A549 (cell line): ENCODE results near the gene ARIH2. TPM values are rescaled to one million over a fixed set of nuclear protein-coding genes. Genes with fewer than 3 reads are reported as not detected.

ENCODE experiments used
- ATAC-seq, 2 experiments: fragments of 200-7000 bp in 1 of 2; fragments of >200 bp in 1 of 2; cut with Nextera tagmentation in 1 of 2; cut with Tn5 transposase in 1 of 2; 3 replicates each; pipeline versions ENCODE4 v1.8.0 to v1.9.1; 2018 to 2020; ENCODE audit warnings: mild to moderate bottlenecking in 1 of 2, moderate library complexity in 1 of 2
- CTCF ChIA-PET: fragments of 300-600 bp; sonication (Branson Sonifier 250); formaldehyde crosslinking; extraction: SDS; loops from one replicate; lab custom pipeline; 2021; ENCODE audit warnings: antibody characterized with exemption, inconsistent platforms; lab: Yijun Ruan, JAX
- POLR2A ChIA-PET: fragments of 350-600 bp; formaldehyde crosslinking; extraction: SDS; loops from one replicate; lab custom pipeline; 2021; ENCODE audit warnings: antibody characterized with exemption, inconsistent platforms; lab: Yijun Ruan, JAX
- DNase-seq, 2 experiments: peaks; one replicate each; pipeline versions ENCODE4 v3.0.0 to v3.0.0-alpha.2; 2011 to 2016; ENCODE audit warnings: low read depth in 1 of 2, low spot score in 1 of 2
- FAIRE-seq: peaks from 2 replicates; lab custom pipeline; 2011; peaks lifted over from hg19 to GRCh38; lab: Jason Lieb, UNC
- H3K27ac ChIP-seq, 2 experiments: fragments of >200 bp; sonication (Bioruptor Twin); formaldehyde crosslinking; 3 replicates each; pipeline ENCODE4 v1.5.1; 2016 to 2017
- H3K4me1 ChIP-seq: fragments of >200 bp; sonication (Bioruptor Twin); formaldehyde crosslinking; 3 replicates; pipeline ENCODE4 v1.6.1; 2016
- H3K4me2 ChIP-seq: fragments of >200 bp; sonication (Bioruptor Twin); formaldehyde crosslinking; 3 replicates; pipeline ENCODE4 v1.6.1; 2016
- H3K4me3 ChIP-seq: fragments of >200 bp; sonication (Bioruptor Twin); formaldehyde crosslinking; 3 replicates; pipeline ENCODE4 v1.5.1; 2016
- H3K9me3 ChIP-seq: fragments of >200 bp; sonication (Bioruptor Twin); formaldehyde crosslinking; 3 replicates; pipeline ENCODE4 v1.6.1; 2016
- BCL3 ChIP-seq: fragments of >200 bp; sonication (Bioruptor Twin); formaldehyde crosslinking; IDR thresholded peaks from 3 replicates; pipeline ENCODE4 v1.6.1; 2016
- CBX8 ChIP-seq: fragments of 200-600 bp; sonication (generic); IDR thresholded peaks from 2 replicates; pipeline ENCODE4 v1.6.1; 2016
- CEBPB ChIP-seq, 2 experiments: fragments of >200 bp in 1 of 2; sonication (Bioruptor Twin) in 1 of 2; formaldehyde crosslinking in 1 of 2; IDR thresholded peaks; 2 replicates each; pipeline ENCODE4 v1.6.1; 2012 to 2016
- CHD2 ChIP-seq: fragments of 150-350 bp; IDR thresholded peaks from 2 replicates; pipeline ENCODE4 v1.6.1; 2014; ENCODE audit warnings: low read length; ENCODE audit not compliant: partially characterized antibody
- CHD4 ChIP-seq: fragments of 200-600 bp; sonication (generic); IDR thresholded peaks from 2 replicates; pipeline ENCODE4 v1.6.1; 2016; ENCODE audit warnings: antibody characterized with exemption, mild to moderate bottlenecking, borderline replicate concordance
- CTCF ChIP-seq: fragments of >200 bp; sonication (Bioruptor Twin); formaldehyde crosslinking; IDR thresholded peaks from 3 replicates; pipeline ENCODE4 v1.5.1; 2016
- ELK1 ChIP-seq: fragments of 150-350 bp; IDR thresholded peaks from 2 replicates; pipeline ENCODE4 v1.6.1; 2014; ENCODE audit warnings: low read depth, mild to moderate bottlenecking, low read length
- EP300 ChIP-seq, 2 experiments: fragments of >200 bp; sonication (Bioruptor Twin); formaldehyde crosslinking; IDR thresholded peaks; 2 replicates in 1 of 2; 3 replicates in 1 of 2; pipeline ENCODE4 v1.6.1; 2016 to 2017
- FOSL2 ChIP-seq, 2 experiments: fragments of 450-650 bp in 1 of 2; fragments of >200 bp in 1 of 2; sonication (Bioruptor Twin) in 1 of 2; formaldehyde crosslinking; IDR thresholded peaks; 2 replicates each; pipeline versions ENCODE4 v1.5.0 to v1.6.1; 2016 to 2020; ENCODE audit warnings: mild to moderate bottlenecking in 1 of 2, moderate library complexity in 1 of 2
- FOXS1 ChIP-seq: fragments of 250-450 bp; sonication (Bioruptor Pico); IDR thresholded peaks from 2 replicates; pipeline ENCODE4 v1.5.0; 2020; ENCODE audit warnings: mild to moderate bottlenecking, moderate library complexity
- GATA3 ChIP-seq: IDR thresholded peaks from 2 replicates; pipeline ENCODE4 v1.6.1; 2012; ENCODE audit warnings: borderline replicate concordance
- HES2 ChIP-seq: fragments of >200 bp; sonication (Bioruptor Twin); formaldehyde crosslinking; IDR thresholded peaks from 2 replicates; pipeline ENCODE4 v1.6.1; 2016
- HEYL ChIP-seq: fragments of 250-450 bp; sonication (Bioruptor Pico); IDR thresholded peaks from 2 replicates; pipeline ENCODE4 v1.8.0; 2021; ENCODE audit warnings: mild to moderate bottlenecking, moderate library complexity
- HOXB13 ChIP-seq: fragments of 250-450 bp; sonication (Bioruptor Pico); IDR thresholded peaks from 2 replicates; pipeline ENCODE4 v1.5.0; 2020; ENCODE audit warnings: low read depth, mild to moderate bottlenecking, moderate library complexity
- KDM1A ChIP-seq: fragments of 200-600 bp; sonication (generic); IDR thresholded peaks from 2 replicates; pipeline ENCODE4 v1.6.1; 2016; ENCODE audit warnings: low read depth, mild to moderate bottlenecking
- KDM5A ChIP-seq: fragments of 200-600 bp; sonication (generic); IDR thresholded peaks from 2 replicates; pipeline ENCODE4 v1.6.1; 2016; ENCODE audit warnings: antibody characterized with exemption, mild to moderate bottlenecking
- MAFK ChIP-seq: fragments of 450-650 bp; IDR thresholded peaks from 2 replicates; pipeline ENCODE4 v1.6.1; 2014; ENCODE audit not compliant: partially characterized antibody
- MAX ChIP-seq: IDR thresholded peaks from 2 replicates; pipeline ENCODE4 v1.6.1; 2012
- PBX3 ChIP-seq: IDR thresholded peaks from 2 replicates; pipeline ENCODE4 v1.6.1; 2012
- PHF8 ChIP-seq: fragments of 200-600 bp; sonication (generic); IDR thresholded peaks from 2 replicates; pipeline ENCODE4 v1.6.1; 2016; ENCODE audit warnings: low read depth, mild to moderate bottlenecking, antibody characterized with exemption, moderate library complexity, borderline replicate concordance
- RCOR1 ChIP-seq: fragments of 150-350 bp; IDR thresholded peaks from 2 replicates; pipeline ENCODE4 v1.6.1; 2014; ENCODE audit warnings: antibody characterized with exemption, low read length, low read depth
- RNF2 ChIP-seq: fragments of 200-600 bp; sonication (generic); IDR thresholded peaks from 2 replicates; pipeline ENCODE4 v1.6.1; 2016; ENCODE audit warnings: low read depth, mild to moderate bottlenecking, antibody characterized with exemption, moderate library complexity, borderline replicate concordance
- SMC3 ChIP-seq: fragments of >200 bp; sonication (Bioruptor Twin); formaldehyde crosslinking; IDR thresholded peaks from 3 replicates; pipeline ENCODE4 v1.6.1; 2018; ENCODE audit warnings: inconsistent platforms
- TFCP2L1 ChIP-seq: fragments of 250-450 bp; sonication (Bioruptor Pico); IDR thresholded peaks from 2 replicates; pipeline ENCODE4 v1.5.0; 2021; ENCODE audit warnings: mild to moderate bottlenecking
- TP53 ChIP-seq: fragments of 250-450 bp; sonication (Bioruptor Pico); IDR thresholded peaks from 2 replicates; pipeline ENCODE4 v1.5.0; 2021; ENCODE audit warnings: mild to moderate bottlenecking, moderate library complexity
- ZFP36 ChIP-seq: fragments of 450-650 bp; IDR thresholded peaks from 2 replicates; pipeline ENCODE4 v1.6.1; 2014; ENCODE audit warnings: borderline replicate concordance; ENCODE audit not compliant: partially characterized antibody
- ZNF302 ChIP-seq: fragments of 250-450 bp; sonication (Bioruptor Pico); IDR thresholded peaks from 2 replicates; pipeline ENCODE4 v1.9.0; 2021; ENCODE audit warnings: inconsistent platforms, mild to moderate bottlenecking, moderate library complexity
- ZSCAN20 ChIP-seq: fragments of 250-450 bp; sonication (Bioruptor Pico); IDR thresholded peaks from 2 replicates; pipeline ENCODE4 v1.8.0; 2022; ENCODE audit warnings: mild to moderate bottlenecking, moderate library complexity
- WGBS: methylation state at CpG from one replicate; pipeline ENCODE4 v1.1.6; 2017; ENCODE audit errors: missing lambda C conversion rate; 5-methylcytosine and 5-hydroxymethylcytosine counted together
- polyA plus RNA-seq, 4 experiments: library from polyadenylated mRNA; depleted of rRNA in 3 of 4; stranded (reverse); fragments of >200 nt; fragmentation: RNase III in 1 of 4; extraction: RNeasy Plus Mini Kit Qiagen cat#74134 plus additional on column Dnase treatment in 1 of 4; gene quantifications; 2 replicates in 3 of 4; 3 replicates in 1 of 4; pipeline ENCODE4 v1.2.3, GENCODE V29; 2011 to 2017

ARIH2 gene
- polyA plus RNA-seq, 2 of the 4 experiments (the other 2 are of a cell fraction), result 52.4 to 88.8 TPM

- ATAC-seq (no peak), FAIRE-seq (no peak), DNase-seq (no peak)
- no peak overlapping the region for H3K4me3 ChIP-seq
- ChIA-PET POLR2A (interaction anchor here (2.1 kb wide), 1 partner anchor 10 kb away, joined by 8 read pairs; the partner anchor contains the start of gene WDR6), CTCF (interaction anchor here (0.6 to 30.1 kb wide), 5 partner anchors 6 to 166 kb away, joined by 3 to 385 read pairs (median 4); partner anchors contain the start of genes DALRD3, NDUFAF3, P4HTM and WDR6)
- TF ChIP-seq HES2, result no peak
- no peak for TF ChIP-seq GATA3
- no peak for TF ChIP-seq CHD2
- TF ChIP-seq ZFP36, result no peak
- no peak for TF ChIP-seq MAFK
- no peak for TF ChIP-seq ZNF302 (CRISPR knock-in tag)
- TF ChIP-seq CEBPB (IDR thresholded peaks at IDR 0.05), result no peak
- TF ChIP-seq FOSL2 (IDR thresholded peaks at IDR 0.05), result no peak
- TF ChIP-seq FOSL2 (CRISPR knock-in tag; IDR thresholded peaks at IDR 0.05), result no peak
- no peak for TF ChIP-seq FOXS1 (CRISPR knock-in tag)
- TF ChIP-seq HOXB13 (CRISPR knock-in tag), result no peak
- TF ChIP-seq MAX, result no peak
- no peak for TF ChIP-seq EP300 (IDR thresholded peaks at IDR 0.05)
- no peak for TF ChIP-seq HEYL
- no peak for TF ChIP-seq ZSCAN20 (CRISPR knock-in tag)
- TF ChIP-seq PBX3, result no peak
- TF ChIP-seq CBX8, result no peak
- no peak for TF ChIP-seq CHD4
- no peak for TF ChIP-seq TP53 (CRISPR knock-in tag)
- H3K4me2 ChIP-seq, result no peak overlapping the region
- no peak overlapping the region for H3K27ac ChIP-seq
- H3K9me3 ChIP-seq, result no peaks in the 10 kb centered on the region
- WGBS, result 91% methylated on average over 6 of the region's 8 CpGs
- peaks cover under 1% of the 10 kb centered on the region; the same call in 1 of the 3 replicates for H3K4me1 ChIP-seq
These were observed 78.5 kb downstream of the ARIH2 start for GRCh38 chr3:48997102-48997635.

GRCh38 chr3:48997714-48998637 lies 79.3 kb downstream of the ARIH2 start:
- TF ChIP-seq PHF8 (no peak), HEYL (no peak), FOXS1 (CRISPR knock-in tag) (no peak), RCOR1 (no peak), KDM5A (no peak), TFCP2L1 (no peak), CTCF (no peak), ELK1 (no peak), KDM1A (no peak), RNF2 (no peak), ZFP36 (no peak), SMC3 (no peak), BCL3 (no peak), ZSCAN20 (CRISPR knock-in tag) (no peak), HES2 (no peak)
- 89% methylated on average over 14 of the region's 20 CpGs for WGBS
- CTCF ChIA-PET, result interaction anchor here (0.6 to 30.1 kb wide), 4 partner anchors 7 to 167 kb away, joined by 3 to 385 read pairs (median 194); partner anchors contain the start of genes DALRD3, NDUFAF3, P4HTM and WDR6
- ATAC-seq (no peak), FAIRE-seq (no peak), DNase-seq (no peak)
- no peaks in the 10 kb centered on the region for H3K9me3 ChIP-seq
- H3K27ac ChIP-seq, result no peak overlapping the region
- no peak overlapping the region for H3K4me2 ChIP-seq
- no peaks in the 10 kb centered on the region for H3K4me1 ChIP-seq
- POLR2A ChIA-PET, result interaction anchor here (0.6 to 2.1 kb wide), 2 partner anchors 9 to 10 kb away, joined by 4 to 8 read pairs; partner anchors contain the start of gene WDR6
- H3K4me3 ChIP-seq, result no peak overlapping the region
